Caco-2 (cell line): ENCODE measurements around the gene PPARD. TPM values are rescaled to one million over a fixed set of nuclear protein-coding genes. Genes with fewer than 3 reads are reported as not detected.

Source experiments
- BruUV-seq: library from RNA; stranded (reverse); fragments of 400-500 nt; replicated peaks from 2 replicates; lab custom pipeline; 2021; lab: Mats Ljungman, UMichigan
- CTCF ChIA-PET: fragments of 300-600 bp; sonication (Branson Sonifier 250); formaldehyde crosslinking; loops from one replicate; lab custom pipeline; 2022; ENCODE audit warnings: antibody characterized with exemption; lab: Charles Lee
- POLR2A ChIA-PET: fragments of 300-600 bp; sonication (Branson Sonifier 250); formaldehyde crosslinking; loops from one replicate; lab custom pipeline; 2022; ENCODE audit warnings: antibody characterized with exemption; lab: Charles Lee
- DNase-seq, 2 experiments: peaks; one replicate each; pipeline versions ENCODE4 v3.0.0 to v3.0.0-alpha.2; 2020 to 2022
- H3K27me3 ChIP-seq: replicated peaks from 2 replicates; pipeline ENCODE4 v1.6.0; 2011; ENCODE audit warnings: low read length; ENCODE audit not compliant: control insufficient read depth, insufficient read depth
- H3K36me3 ChIP-seq: 2 replicates; pipeline ENCODE4 v1.5.1; 2011; ENCODE audit warnings: low read length; ENCODE audit not compliant: control insufficient read depth, insufficient read depth
- H3K4me1 ChIP-seq: fragments of 250-450 bp; sonication (Bioruptor Pico); 2 replicates; pipeline ENCODE4 v1.5.1; 2020; ENCODE audit warnings: mild to moderate bottlenecking
- H3K4me3 ChIP-seq: 2 replicates; pipeline ENCODE4 v1.5.1; 2011; ENCODE audit warnings: low read depth, mild to moderate bottlenecking, control low read depth, low read length
- H3K9me3 ChIP-seq: fragments of 250-450 bp; sonication (Bioruptor Pico); 2 replicates; pipeline ENCODE4 v1.5.1; 2020; ENCODE audit warnings: mild to moderate bottlenecking, moderate library complexity
- H3K27ac Mint-ChIP-seq: one replicate; pipeline ENCODE4 v1.8.0; 2022; ENCODE audit warnings: mixed read lengths; ENCODE audit not compliant: unreplicated experiment
- H3K27me3 Mint-ChIP-seq: one replicate; pipeline ENCODE4 v1.8.0; 2022; ENCODE audit warnings: mixed read lengths; ENCODE audit not compliant: insufficient read depth, unreplicated experiment
- H3K36me3 Mint-ChIP-seq: one replicate; pipeline ENCODE4 v1.8.0; 2022; ENCODE audit warnings: mild to moderate bottlenecking, mixed read lengths; ENCODE audit not compliant: insufficient read depth, unreplicated experiment
- H3K4me1 Mint-ChIP-seq: one replicate; pipeline ENCODE4 v1.8.0; 2022; ENCODE audit warnings: low read depth, mixed read lengths; ENCODE audit not compliant: unreplicated experiment
- H3K4me3 Mint-ChIP-seq: one replicate; pipeline ENCODE4 v1.8.0; 2022; ENCODE audit warnings: mild to moderate bottlenecking, moderate library complexity, mixed read lengths; ENCODE audit not compliant: unreplicated experiment
- H3K9me3 Mint-ChIP-seq: one replicate; pipeline ENCODE4 v1.8.0; 2022; ENCODE audit warnings: mixed read lengths; ENCODE audit not compliant: unreplicated experiment
- CTCF ChIP-seq, 2 experiments: fragments of 200-600 bp in 1 of 2; IDR thresholded peaks; 1 replicate in 1 of 2; 2 replicates in 1 of 2; pipeline versions ENCODE4 v1.5.1 to v1.8.0; 2011 to 2022; ENCODE audit warnings: antibody characterized with exemption in 1 of 2, control low read depth in 1 of 2, inconsistent platforms in 1 of 2, low read depth in 1 of 2, low read length in 1 of 2, mild to moderate bottlenecking in 1 of 2, moderate library complexity in 1 of 2; ENCODE audit not compliant: insufficient read depth in 1 of 2, severe bottlenecking in 1 of 2, unreplicated experiment in 1 of 2
- intact Hi-C: fragments of 100-400 bp; cut with micrococcal nuclease; formaldehyde crosslinking; loops from one replicate; pipeline ENCODE4 v1.10.0; 2022; ENCODE audit not compliant: unreplicated experiment
- total RNA-seq: library from RNA; stranded (reverse); gene quantifications from 2 replicates; pipeline ENCODE4 v1.2.3, GENCODE V29; 2022

PPARD gene
- total RNA-seq, 1 experiment from 2014 or later: 11.3 TPM

DNA sequence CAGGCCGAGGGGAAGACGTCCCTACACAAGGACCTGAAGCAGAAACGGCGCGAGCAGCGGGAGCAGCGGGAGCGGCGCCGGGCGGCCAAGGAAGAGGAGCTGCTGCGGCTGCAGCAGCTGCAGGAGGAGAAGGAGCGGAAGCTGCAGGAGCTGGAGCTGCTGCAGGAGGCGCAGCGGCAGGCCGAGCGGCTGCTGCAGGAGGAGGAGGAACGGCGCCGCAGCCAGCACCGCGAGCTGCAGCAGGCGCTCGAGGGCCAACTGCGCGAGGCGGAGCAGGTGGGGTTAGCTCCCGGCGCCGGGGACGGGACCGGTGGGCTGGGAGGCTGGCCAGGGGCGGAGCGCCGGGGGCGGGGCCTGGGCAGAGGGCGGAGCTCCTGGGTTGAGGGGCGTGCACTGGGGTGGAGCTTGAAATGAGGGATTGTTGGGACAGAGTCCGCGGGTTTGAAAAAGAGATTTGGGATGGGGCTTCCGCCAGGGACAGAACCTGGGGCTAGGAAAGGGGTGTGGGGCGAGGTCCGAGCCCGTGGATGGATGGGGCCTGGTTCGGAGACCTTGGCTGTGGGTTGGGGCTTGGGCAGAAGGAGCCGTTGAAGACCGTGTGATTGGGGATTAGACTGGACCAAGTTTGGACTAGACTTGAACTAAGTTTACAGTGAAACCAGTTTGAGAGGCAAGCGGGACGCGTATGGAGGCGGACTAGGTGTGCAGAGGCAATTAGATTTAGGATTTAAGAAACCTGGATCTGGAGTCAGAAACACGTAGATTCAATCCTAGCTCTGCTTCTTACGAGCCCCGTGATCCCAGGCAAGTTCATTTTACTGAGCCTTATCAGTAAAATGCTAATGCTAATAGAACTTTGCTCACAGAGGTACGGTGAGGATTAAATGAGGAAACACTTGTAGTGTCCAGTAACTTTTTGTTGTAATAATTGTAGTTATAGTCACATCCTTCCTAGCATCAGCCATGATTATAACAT, 23.9 kb upstream of the PPARD start:
- Histone ChIP-seq H3K4me1 (peaks cover 14% of the 10 kb centered on the region), H3K9me3 (no peaks in the 10 kb centered on the region), H3K27me3 (no peaks in the 10 kb centered on the region), H3K36me3 (no peaks in the 10 kb centered on the region), H3K4me3 (peak overlapping the region; percentile 59)
- BruUV-seq: TSS peak; percentile 63
- Mint-ChIP-seq H3K27ac (peak overlapping the region; percentile 92), H3K4me3 (peak overlapping the region; percentile 98), H3K9me3 (no peaks in the 10 kb centered on the region), H3K36me3 (peaks cover 6% of the 10 kb centered on the region), H3K4me1 (peaks cover 15% of the 10 kb centered on the region), H3K27me3 (no peaks in the 10 kb centered on the region)
- peak; percentile 90 to 98 for DNase-seq
- CTCF ChIA-PET: interaction anchor here (0.6 to 2.0 kb wide), 8 partner anchors 9 to 1252 kb away, joined by 3 to 19 read pairs (median 8); partner anchors contain the start of genes FANCE and PPARD
- TF ChIP-seq CTCF (IDR thresholded peaks at IDR 0.05; ENCODE audit: insufficient read depth in 1 of 2, low read depth in 1 of 2, low read length in 1 of 2, severe bottlenecking in 1 of 2, unreplicated experiment in 1 of 2): peak in 1 of 2 experiments; percentile 3
- POLR2A ChIA-PET: interaction anchor here (1.0 to 1.6 kb wide), 4 partner anchors 9 to 178 kb away, joined by 3 to 8 read pairs (median 4); partner anchors contain the start of genes FANCE, TEAD3 and ZNF76
- intact Hi-C loops: loop anchor here (1.0 kb wide), 3 partner anchors 9 to 42 kb away; partner anchors contain the start of gene DEF6

- Histone ChIP-seq H3K36me3 (no peaks in the 10 kb centered on the region), H3K9me3 (no peaks in the 10 kb centered on the region), H3K27me3 (no peaks in the 10 kb centered on the region), H3K4me3 (no peak overlapping the region), H3K4me1 (peaks cover 14% of the 10 kb centered on the region)
- intact Hi-C loops: no loop called here
- peak overlapping the region; percentile 58 for H3K4me3 Mint-ChIP-seq
- CTCF ChIA-PET: interaction anchor here (0.7 to 2.0 kb wide), 3 partner anchors 23 to 130 kb away, joined by 4 to 19 read pairs (median 5); partner anchors contain the start of gene PPARD
- no peaks in the 10 kb centered on the region for H3K27me3 Mint-ChIP-seq
- TF ChIP-seq CTCF (IDR thresholded peaks at IDR 0.05; ENCODE audit: insufficient read depth in 1 of 2, low read depth in 1 of 2, low read length in 1 of 2, severe bottlenecking in 1 of 2, unreplicated experiment in 1 of 2): no peak
- peaks cover 6% of the 10 kb centered on the region for H3K36me3 Mint-ChIP-seq
- no peaks in the 10 kb centered on the region for H3K9me3 Mint-ChIP-seq
- POLR2A ChIA-PET: interaction anchor here (1.6 kb wide), 1 partner anchor 60 kb away, joined by 8 read pairs; the partner anchor contains the start of gene ZNF76
- H3K27ac Mint-ChIP-seq: no peak overlapping the region
- no peak for DNase-seq
- H3K4me1 Mint-ChIP-seq: peaks cover 15% of the 10 kb centered on the region
- BruUV-seq: no TSS peak
Measured at GRCh38 chr6:35319346-35320030, 22.9 kb upstream of the PPARD start.

GRCh38 chr6:35320031-35320410, 22.3 kb upstream of the PPARD start:
- intact Hi-C loops: no loop called here
- Mint-ChIP-seq H3K9me3 (no peaks in the 10 kb centered on the region), H3K4me3 (peak overlapping the region; percentile 58), H3K4me1 (peaks cover 15% of the 10 kb centered on the region), H3K36me3 (peaks cover 6% of the 10 kb centered on the region), H3K27ac (no peak overlapping the region), H3K27me3 (no peaks in the 10 kb centered on the region)
- no peaks in the 10 kb centered on the region for H3K9me3 ChIP-seq
- no peaks in the 10 kb centered on the region for H3K36me3 ChIP-seq
- DNase-seq: no peak
- no peak for TF ChIP-seq CTCF (IDR thresholded peaks at IDR 0.05; ENCODE audit: insufficient read depth in 1 of 2, low read depth in 1 of 2, low read length in 1 of 2, severe bottlenecking in 1 of 2, unreplicated experiment in 1 of 2)
- H3K4me1 ChIP-seq: peaks cover 14% of the 10 kb centered on the region
- no peaks in the 10 kb centered on the region for H3K27me3 ChIP-seq
- ChIA-PET CTCF (interaction anchor here (0.7 to 1.0 kb wide), 2 partner anchors 115 to 130 kb away, joined by 4 to 5 read pairs; no protein-coding TSS in a partner anchor), POLR2A (no interaction called here)
- BruUV-seq: no TSS peak
- H3K4me3 ChIP-seq: no peak overlapping the region
